ENCODE data around the gene THOC1. TPM values are rescaled to one million over a fixed set of nuclear protein-coding genes. Genes with fewer than 3 reads are reported as not detected.

Gene THOC1
- total RNA-seq, 3 donors from 2014 or later = 51.5 to 54.6 (median 51.6) TPM

- Mint-ChIP-seq H3K36me3 (ENCODE audit: insufficient read depth) (peaks cover 41% of the 10 kb centered on the region), H3K4me1 (ENCODE audit: low read depth) (no peaks in the 10 kb centered on the region), H3K27me3 (ENCODE audit: low read depth) (no peaks in the 10 kb centered on the region), H3K9me3 (no peaks in the 10 kb centered on the region), H3K4me3 (no peak overlapping the region)
- DNase-seq = no peak
- ATAC-seq = no peak
These were observed 50.1 kb downstream of the THOC1 start for GRCh38 chr18:217532-218336.

DNA sequence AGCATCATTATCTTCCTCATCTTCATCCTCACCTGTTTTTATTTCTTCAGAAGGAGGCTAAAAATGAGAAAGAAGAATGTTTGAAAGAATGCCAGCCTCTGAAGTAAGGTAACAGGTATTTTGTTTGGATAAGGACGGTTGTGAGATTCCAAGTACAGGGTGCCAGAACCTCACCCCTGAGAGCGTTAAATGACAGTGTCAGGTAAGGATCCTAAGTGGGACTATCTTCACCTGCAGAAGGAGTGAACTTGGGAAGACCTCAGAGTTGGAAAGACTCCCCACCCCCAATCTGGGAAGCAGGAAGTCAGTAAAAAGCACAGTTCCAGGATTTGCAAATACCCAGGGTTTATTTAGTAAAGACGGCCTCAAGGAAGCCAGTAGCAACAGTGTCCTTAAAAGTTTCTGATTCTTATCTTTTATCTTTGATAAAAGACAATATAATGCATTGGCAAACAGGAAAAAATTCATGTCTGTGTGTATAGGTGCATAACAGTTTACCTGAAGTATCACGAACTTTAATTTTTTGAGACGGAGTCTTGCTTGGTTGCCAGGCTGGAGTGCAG, 52.3 kb downstream of the THOC1 start:
- ATAC-seq = no peak
- no peaks in the 10 kb centered on the region for H3K9me3 Mint-ChIP-seq
- H3K27me3 Mint-ChIP-seq (ENCODE audit: low read depth) = no peaks in the 10 kb centered on the region
- H3K4me3 Mint-ChIP-seq = no peak overlapping the region
- no peaks in the 10 kb centered on the region for H3K4me1 Mint-ChIP-seq (ENCODE audit: low read depth)
- DNase-seq = no peak
- peaks cover 46% of the 10 kb centered on the region for H3K36me3 Mint-ChIP-seq (ENCODE audit: insufficient read depth)

- peaks cover 2% of the 10 kb centered on the region for H3K4me1 Mint-ChIP-seq (ENCODE audit: low read depth)
- H3K4me3 Mint-ChIP-seq = no peak overlapping the region
- DNase-seq (no peak), ATAC-seq (no peak)
- H3K27me3 Mint-ChIP-seq (ENCODE audit: low read depth) = no peaks in the 10 kb centered on the region
- no peaks in the 10 kb centered on the region for H3K9me3 Mint-ChIP-seq
- peaks cover 56% of the 10 kb centered on the region for H3K36me3 Mint-ChIP-seq (ENCODE audit: insufficient read depth)
These were observed 53.9 kb downstream of the THOC1 start for GRCh38 chr18:213966-214365.

DNA sequence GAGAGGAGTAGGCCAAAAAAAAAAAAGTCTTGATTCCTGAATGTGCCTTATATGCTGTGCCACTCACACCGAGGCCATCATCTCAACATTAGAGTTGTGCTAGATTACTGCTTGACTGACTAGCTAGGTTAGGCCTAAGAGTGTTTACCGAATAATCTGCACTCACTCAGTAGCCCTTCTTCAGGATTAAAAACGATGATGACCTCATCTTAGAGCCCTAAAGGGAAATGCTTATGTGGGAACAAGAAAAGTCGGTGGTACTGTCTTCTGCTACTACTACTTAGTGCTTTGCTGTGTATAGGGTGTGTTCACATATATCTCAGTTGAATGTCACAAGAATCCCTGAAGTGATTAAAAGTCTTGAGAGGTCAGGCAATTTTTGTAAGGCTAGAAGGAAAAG, 54.3 kb downstream of the THOC1 start:
- Mint-ChIP-seq H3K36me3 (ENCODE audit: insufficient read depth) (peaks cover 54% of the 10 kb centered on the region), H3K4me3 (no peak overlapping the region), H3K4me1 (ENCODE audit: low read depth) (peaks cover 2% of the 10 kb centered on the region), H3K9me3 (no peaks in the 10 kb centered on the region), H3K27me3 (ENCODE audit: low read depth) (no peaks in the 10 kb centered on the region)
- ATAC-seq (no peak), DNase-seq (no peak)

DNA sequence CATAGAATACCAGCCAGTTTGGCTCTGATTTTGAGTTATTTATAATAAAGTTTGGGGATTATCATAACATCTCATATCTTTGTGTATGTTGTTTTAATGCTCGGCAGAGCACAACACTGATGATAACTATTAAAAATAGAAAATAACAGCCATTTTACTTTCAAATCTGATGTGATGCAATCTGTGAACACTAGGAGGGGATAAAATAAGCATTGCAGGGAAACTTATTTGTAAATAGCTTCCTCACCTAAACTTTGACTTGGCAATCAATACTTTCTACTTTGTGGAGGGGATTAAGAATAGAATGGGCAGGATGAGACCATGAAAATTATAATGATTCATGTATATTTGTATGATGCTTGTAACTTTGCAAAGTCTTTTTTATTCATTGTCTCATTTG, 55.1 kb downstream of the THOC1 start:
- Mint-ChIP-seq H3K27me3 (ENCODE audit: low read depth) (no peaks in the 10 kb centered on the region), H3K9me3 (no peaks in the 10 kb centered on the region), H3K4me1 (ENCODE audit: low read depth) (peaks cover 2% of the 10 kb centered on the region), H3K4me3 (no peak overlapping the region), H3K36me3 (ENCODE audit: insufficient read depth) (peaks cover 52% of the 10 kb centered on the region)
- DNase-seq = no peak
- no peak for ATAC-seq

DNA sequence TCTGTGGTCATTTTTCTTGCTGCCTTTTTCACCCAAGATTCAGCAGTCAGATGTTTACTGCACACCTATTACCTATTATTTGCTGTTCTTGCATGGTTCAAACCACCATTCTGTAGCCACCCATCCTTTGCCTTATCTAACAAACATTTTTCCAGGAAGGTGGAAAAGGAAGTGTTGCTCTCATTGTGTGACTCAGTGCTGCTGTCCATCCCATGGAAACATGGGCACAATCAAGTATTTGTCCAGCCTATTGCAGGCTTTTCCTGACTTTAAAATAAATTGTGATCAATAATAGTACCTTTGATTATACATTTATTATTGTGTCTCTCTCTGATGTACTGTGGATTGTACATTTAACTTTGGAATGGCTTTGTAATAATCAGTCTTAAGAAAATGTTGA, 56.3 kb downstream of the THOC1 start:
- H3K36me3 Mint-ChIP-seq (ENCODE audit: insufficient read depth) = peaks cover 49% of the 10 kb centered on the region
- DNase-seq (no peak), ATAC-seq (no peak)
- H3K27me3 Mint-ChIP-seq (ENCODE audit: low read depth) = no peaks in the 10 kb centered on the region
- no peak overlapping the region for H3K4me3 Mint-ChIP-seq
- H3K9me3 Mint-ChIP-seq = no peaks in the 10 kb centered on the region
- peaks cover 2% of the 10 kb centered on the region for H3K4me1 Mint-ChIP-seq (ENCODE audit: low read depth)

DNA sequence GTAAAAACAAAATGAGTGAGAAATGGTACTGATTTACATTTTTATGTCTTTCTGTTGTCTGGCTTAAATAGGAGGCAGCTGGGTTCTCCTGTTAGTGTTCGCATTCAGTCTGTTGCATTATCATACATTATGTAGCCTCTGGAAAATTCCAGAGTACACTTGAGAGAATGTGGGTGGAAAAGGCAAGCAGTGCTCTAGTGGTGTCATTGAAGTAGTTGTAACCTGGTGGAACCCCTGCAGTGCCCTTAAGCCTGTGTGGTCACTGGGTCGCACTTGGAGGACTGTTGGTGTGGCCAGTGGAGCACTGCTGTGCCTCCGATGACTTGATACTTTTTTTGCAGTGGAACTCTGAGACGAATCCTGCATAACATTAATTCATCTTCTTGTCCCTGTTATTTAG, 57.1 kb downstream of the THOC1 start:
- Mint-ChIP-seq H3K27me3 (ENCODE audit: low read depth) (no peaks in the 10 kb centered on the region), H3K36me3 (ENCODE audit: insufficient read depth) (peaks cover 53% of the 10 kb centered on the region), H3K9me3 (no peaks in the 10 kb centered on the region), H3K4me3 (no peak overlapping the region), H3K4me1 (ENCODE audit: low read depth) (peaks cover 2% of the 10 kb centered on the region)
- ATAC-seq (no peak), DNase-seq (no peak)

DNA sequence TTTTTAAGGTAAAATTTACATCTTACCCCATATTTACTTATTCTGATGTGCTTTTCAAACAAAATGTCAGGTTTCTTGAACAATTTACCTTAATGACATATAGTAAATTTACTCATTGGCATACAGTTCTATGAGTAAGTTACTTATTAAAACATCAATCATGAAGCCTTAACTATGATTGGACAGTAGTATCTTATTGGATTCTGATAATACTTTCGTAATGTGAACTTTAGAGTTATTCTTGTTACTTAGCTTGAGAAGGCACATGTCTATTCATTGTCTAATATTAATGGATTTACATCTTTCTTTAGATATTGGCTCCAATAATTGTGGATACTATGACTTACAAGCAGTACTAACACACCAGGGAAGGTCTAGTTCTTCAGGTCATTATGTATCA, 57.8 kb downstream of the THOC1 start:
- Mint-ChIP-seq H3K9me3 (no peaks in the 10 kb centered on the region), H3K4me1 (ENCODE audit: low read depth) (peaks cover 2% of the 10 kb centered on the region), H3K4me3 (no peak overlapping the region), H3K36me3 (ENCODE audit: insufficient read depth) (peaks cover 53% of the 10 kb centered on the region), H3K27me3 (ENCODE audit: low read depth) (no peaks in the 10 kb centered on the region)
- DNase-seq (no peak), ATAC-seq (no peak)

DNA sequence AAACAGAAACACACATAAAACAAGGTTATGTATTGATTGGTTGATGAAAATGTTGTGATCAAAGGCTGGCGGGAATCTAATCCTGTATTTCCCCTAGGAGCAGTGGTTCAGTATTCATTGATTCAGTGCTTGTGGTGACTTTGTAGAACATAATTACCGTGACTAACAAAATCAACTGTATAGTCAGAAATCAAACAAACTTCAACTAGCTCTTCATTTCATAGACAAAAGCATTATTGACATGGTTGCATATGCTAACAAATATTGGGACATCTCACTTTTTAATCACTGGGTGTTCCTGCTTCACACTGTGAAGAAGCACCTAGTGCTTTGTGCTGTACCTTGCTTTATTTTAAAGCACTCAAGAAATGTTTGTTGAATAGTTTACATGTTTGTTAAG, 68.1 kb downstream of the THOC1 start:
- Mint-ChIP-seq H3K9me3 (no peaks in the 10 kb centered on the region), H3K27me3 (ENCODE audit: low read depth) (no peaks in the 10 kb centered on the region), H3K4me1 (ENCODE audit: low read depth) (peaks cover 4% of the 10 kb centered on the region), H3K36me3 (ENCODE audit: insufficient read depth) (peaks cover 34% of the 10 kb centered on the region), H3K4me3 (no peak overlapping the region)
- no peak for ATAC-seq
- no peak for DNase-seq

- Mint-ChIP-seq H3K27me3 (ENCODE audit: low read depth) (no peaks in the 10 kb centered on the region), H3K36me3 (ENCODE audit: insufficient read depth) (peaks cover 32% of the 10 kb centered on the region), H3K9me3 (no peaks in the 10 kb centered on the region), H3K4me3 (no peak overlapping the region), H3K4me1 (ENCODE audit: low read depth) (peaks cover 2% of the 10 kb centered on the region)
- no peak for DNase-seq
- ATAC-seq = no peak
These were observed 68.6 kb downstream of the THOC1 start for GRCh38 chr18:199214-199613.

DNA sequence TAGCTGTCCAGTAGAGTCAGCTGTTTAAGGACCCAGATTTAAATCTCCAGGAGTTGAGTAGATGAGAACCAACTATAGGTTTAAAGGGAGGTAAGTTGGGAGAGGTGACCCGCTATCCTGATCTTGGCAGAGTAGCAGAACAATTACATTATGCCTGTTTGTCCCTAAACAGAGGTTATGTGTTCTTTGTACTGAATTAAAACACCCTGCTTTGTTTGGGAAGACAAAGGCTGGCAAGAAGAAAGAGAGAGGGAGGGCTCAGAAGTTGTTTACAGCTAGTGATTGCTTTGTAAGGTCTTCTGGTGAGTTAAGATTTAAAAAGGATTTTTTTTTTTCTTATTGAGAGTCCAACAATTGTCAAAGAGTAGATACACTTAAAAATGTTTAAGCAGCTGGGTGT, 72.2 kb downstream of the THOC1 start:
- Mint-ChIP-seq H3K9me3 (no peaks in the 10 kb centered on the region), H3K4me3 (no peak overlapping the region), H3K27me3 (ENCODE audit: low read depth) (no peaks in the 10 kb centered on the region), H3K4me1 (ENCODE audit: low read depth) (peaks cover 8% of the 10 kb centered on the region), H3K36me3 (ENCODE audit: insufficient read depth) (peaks cover 29% of the 10 kb centered on the region)
- no peak for DNase-seq
- ATAC-seq = no peak

- peaks cover 30% of the 10 kb centered on the region for H3K36me3 Mint-ChIP-seq (ENCODE audit: insufficient read depth)
- no peak for ATAC-seq
These were observed 75.0 kb downstream of the THOC1 start for GRCh38 chr18:192801-193200.

GRCh38 chr18:191725-192124, 76.1 kb downstream of the THOC1 start:
- H3K4me1 Mint-ChIP-seq (ENCODE audit: low read depth) = peaks cover 16% of the 10 kb centered on the region
- no peak for ATAC-seq
- H3K9me3 Mint-ChIP-seq = no peaks in the 10 kb centered on the region
- no peak overlapping the region for H3K4me3 Mint-ChIP-seq
- DNase-seq = no peak
- peaks cover 26% of the 10 kb centered on the region for H3K36me3 Mint-ChIP-seq (ENCODE audit: insufficient read depth)
- no peaks in the 10 kb centered on the region for H3K27me3 Mint-ChIP-seq (ENCODE audit: low read depth)

More at GRCh38 chr18:192801-193200, 75.0 kb downstream of the THOC1 start:
- DNase-seq = no peak
- no peaks in the 10 kb centered on the region for H3K27me3 Mint-ChIP-seq (ENCODE audit: low read depth)
- no peaks in the 10 kb centered on the region for H3K9me3 Mint-ChIP-seq
- no peak overlapping the region for H3K4me3 Mint-ChIP-seq
- H3K4me1 Mint-ChIP-seq (ENCODE audit: low read depth) = peaks cover 13% of the 10 kb centered on the region

- H3K4me1 Mint-ChIP-seq (ENCODE audit: low read depth) = peaks cover 16% of the 10 kb centered on the region
- H3K36me3 Mint-ChIP-seq (ENCODE audit: insufficient read depth) = peaks cover 23% of the 10 kb centered on the region
- ATAC-seq (no peak), DNase-seq (no peak)
- H3K27me3 Mint-ChIP-seq (ENCODE audit: low read depth) = no peaks in the 10 kb centered on the region
- no peaks in the 10 kb centered on the region for H3K9me3 Mint-ChIP-seq
- no peak overlapping the region for H3K4me3 Mint-ChIP-seq
These were observed 78.6 kb downstream of the THOC1 start for GRCh38 chr18:189254-189653.

DNA sequence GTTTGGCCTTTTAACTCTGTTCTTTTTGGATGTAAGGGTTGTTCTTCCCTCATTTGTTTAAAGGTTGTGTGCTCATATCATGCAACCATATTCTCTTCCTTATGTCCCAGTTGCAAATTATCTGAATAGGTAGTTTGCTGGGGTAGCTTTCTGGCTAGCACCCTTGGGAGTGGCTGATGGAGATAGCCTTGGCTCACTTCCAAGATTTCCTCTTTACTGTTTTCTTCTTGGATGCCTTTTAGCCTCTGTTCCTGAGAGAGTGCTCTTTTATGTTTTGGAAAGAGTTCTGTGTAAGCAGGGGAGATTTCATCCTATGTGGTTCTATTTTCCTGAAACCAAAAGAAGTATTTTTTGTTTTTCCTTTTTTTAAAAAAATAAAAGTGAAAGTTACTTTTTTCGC, 84.1 kb downstream of the THOC1 start:
- Mint-ChIP-seq H3K36me3 (ENCODE audit: insufficient read depth) (peaks cover 37% of the 10 kb centered on the region), H3K9me3 (no peaks in the 10 kb centered on the region), H3K27me3 (ENCODE audit: low read depth) (no peaks in the 10 kb centered on the region), H3K4me1 (ENCODE audit: low read depth) (peaks cover 21% of the 10 kb centered on the region), H3K4me3 (no peak overlapping the region)
- ATAC-seq (no peak), DNase-seq (no peak)
